Naive thymus-derived CD8-positive, alpha-beta T cell (primary cell): ENCODE results near the gene EXOC3. TPM values are rescaled to one million over a fixed set of nuclear protein-coding genes. Genes with fewer than 3 reads are reported as not detected.
"Not testable (repeated sequence)": the region's sequence is repeated elsewhere in the genome, so short reads cannot be mapped to it uniquely, and the experiment has no call there.

Source experiments
- ATAC-seq, 2 donors: fragments of 150-1000 bp; cut with Tn5 transposase in 1 of 2; sonication (Bioruptor Pico), chemical (Tn5 transposase) in 1 of 2; 1 replicate in 1 of 2; 2 replicates in 1 of 2; pipeline ENCODE4 v1.10.0; 2021; ENCODE audit warnings: mild to moderate bottlenecking in 2 of 2, moderate library complexity in 2 of 2
- POLR2A ChIA-PET: fragments of 350-600 bp; sonication (Branson Sonifier 250); formaldehyde crosslinking; loops from one replicate; lab custom pipeline; 2021; ENCODE audit warnings: antibody characterized with exemption; lab: Charles Lee
- DNase-seq, 10 donors: peaks; one replicate each; pipeline versions ENCODE4 v3.0.0 to v3.0.0-alpha.2; 2020 to 2022
- H3K27ac Mint-ChIP-seq, 10 donors: one replicate each; pipeline ENCODE4 v1.8.0; 2020 to 2022; ENCODE audit warnings: mild to moderate bottlenecking in 10 of 10, mixed read lengths in 10 of 10, moderate library complexity in 4 of 10, inconsistent platforms in 1 of 10
- H3K27me3 Mint-ChIP-seq, 5 donors: one replicate each; pipeline ENCODE4 v1.8.0; 2021 to 2022; ENCODE audit warnings: mixed read lengths in 5 of 5
- H3K36me3 Mint-ChIP-seq, 3 donors: one replicate each; pipeline ENCODE4 v1.8.0; 2020 to 2022; ENCODE audit warnings: mixed read lengths in 3 of 3, mild to moderate bottlenecking in 2 of 3, inconsistent platforms in 1 of 3
- H3K4me1 Mint-ChIP-seq, 4 donors: one replicate each; pipeline ENCODE4 v1.8.0; 2021 to 2022; ENCODE audit warnings: mixed read lengths in 4 of 4
- H3K4me3 Mint-ChIP-seq, 10 donors: one replicate each; pipeline ENCODE4 v1.8.0; 2020 to 2022; ENCODE audit warnings: mild to moderate bottlenecking in 10 of 10, mixed read lengths in 10 of 10, moderate library complexity in 6 of 10, inconsistent platforms in 1 of 10
- H3K9me3 Mint-ChIP-seq, 9 donors: one replicate each; pipeline ENCODE4 v1.8.0; 2020 to 2022; ENCODE audit warnings: mixed read lengths in 9 of 9, mild to moderate bottlenecking in 3 of 9, inconsistent platforms in 1 of 9, moderate library complexity in 1 of 9
- polyA plus RNA-seq, 3 donors: library from polyadenylated mRNA; unstranded; fragments of 300-500 nt; fragmentation: Illumina TruSeq; gene quantifications; one replicate each; pipeline ENCODE4 v1.2.3, GENCODE V29; 2021
- total RNA-seq, 8 experiments: library from RNA in 2 of 8; stranded (reverse) in 2 of 8; gene quantifications; one replicate each; pipeline ENCODE4 v1.2.3 and lab custom pipeline; 2021 to 2026

Gene EXOC3
- total RNA-seq (10 to 100 TPM; 93.3 to 99.5 TPM), polyA plus RNA-seq (10 to 100 TPM; 29.7 to 57.1 (median 42.5) TPM), total RNA-seq (lab: John Stamatoyannopoulos, UW) (89.3 to 192 (median 123) reads per million in 6 experiments)

DNA sequence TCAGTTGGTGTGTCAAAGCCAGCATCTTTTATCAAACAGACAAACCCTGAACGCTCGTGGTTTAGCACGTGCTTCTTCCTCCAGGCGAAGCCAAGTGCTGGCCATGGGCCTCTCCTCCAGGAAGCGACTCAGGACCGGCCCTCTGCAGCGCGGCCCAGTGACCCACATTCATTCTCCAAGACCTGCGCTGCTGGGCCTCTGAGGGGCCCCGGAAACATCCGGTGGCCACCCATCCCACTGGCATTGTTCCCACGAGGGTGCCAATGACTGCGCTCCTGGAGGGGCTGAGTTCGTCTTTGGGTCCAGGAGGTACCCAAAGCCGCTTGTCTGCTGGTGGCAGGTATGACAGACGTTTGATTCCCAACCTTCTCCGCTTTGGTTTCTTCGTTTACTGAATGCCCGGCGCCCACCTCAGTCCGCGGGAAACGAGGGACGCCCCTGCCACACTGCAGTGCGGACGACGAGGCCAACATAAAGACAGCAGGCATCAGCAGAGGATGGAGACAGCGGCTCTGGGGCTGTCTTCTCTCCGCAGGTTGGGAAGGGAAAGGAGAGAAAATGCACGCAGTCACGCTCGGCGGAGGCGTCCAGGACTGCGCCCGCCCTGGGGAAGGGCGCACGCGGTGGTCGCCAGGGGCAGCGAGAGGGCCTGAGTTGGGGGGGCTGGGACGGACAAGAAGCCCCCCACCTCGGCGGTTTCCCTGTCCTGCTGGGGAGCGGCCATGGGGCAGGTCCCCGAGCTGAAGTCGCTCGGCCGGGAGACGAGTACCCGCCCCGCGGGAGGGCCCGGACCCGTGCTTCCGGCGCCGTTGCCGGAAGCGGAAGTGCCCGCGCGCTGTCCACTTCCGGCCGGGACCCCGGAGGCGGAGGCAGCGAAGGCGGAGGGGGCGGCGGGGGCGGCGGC, at the start of gene EXOC3:
EXOC3 (plus strand) TSS at position 842 of the 904 bp plus-strand sequence. CDS start 3,030 bp downstream, outside the sequence.
- Mint-ChIP-seq H3K4me3 (peak within 1 kb of the TSS; percentile 94 to 98 (median 95)), H3K36me3 (peaks cover 0 to 24% (median 9%) of the 10 kb centered on the region in 3 donors), H3K27ac (peak within 1 kb of the TSS; percentile 91 to 99 (median 97)), H3K4me1 (peaks cover 16 to 44% (median 41%) of the 10 kb centered on the region in 4 donors), H3K27me3 (no peaks in the 10 kb centered on the region), H3K9me3 (no peaks in the 10 kb centered on the region)
- POLR2A ChIA-PET = interaction anchor here (0.6 to 1.3 kb wide), 4 partner anchors 23 to 69 kb away, joined by 3 to 5 read pairs (median 3); no protein-coding TSS in a partner anchor
- peak; percentile 53 to 81 (median 74) for DNase-seq
- ATAC-seq = peak; percentile 86 to 89

DNA sequence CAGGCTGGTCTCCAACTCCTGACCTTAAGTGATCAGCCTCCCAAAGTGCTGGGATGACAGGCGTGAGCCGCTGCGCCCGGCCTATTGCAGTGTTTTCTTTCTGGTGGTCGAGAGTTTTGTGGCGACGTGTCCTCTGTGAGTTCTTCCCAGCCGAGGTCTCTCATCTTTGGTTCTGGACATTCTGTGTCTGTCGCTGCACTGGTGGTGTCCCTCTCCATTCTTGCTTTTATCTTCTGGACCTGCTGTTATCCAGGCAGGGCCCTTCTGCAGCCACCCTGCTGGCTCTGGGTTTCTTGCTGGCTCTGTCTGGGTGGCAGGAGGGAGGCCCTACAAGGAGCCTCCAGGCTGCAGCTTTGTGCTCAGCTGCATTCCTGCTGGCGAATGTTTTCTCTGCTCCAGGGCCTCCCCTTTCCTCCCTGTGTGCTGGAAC, 49.1 kb upstream of the EXOC3 start:
- DNase-seq (peak in 1 of 10 donors; percentile 8), ATAC-seq (no peak)
- Mint-ChIP-seq H3K27ac (peak overlapping the region in 1 of 10 donors; percentile 83), H3K36me3 (no peaks in the 10 kb centered on the region), H3K4me3 (peak overlapping the region in 5 of 10 donors; percentile 18 to 66 (median 38)), H3K27me3 (peaks cover 0 to 4% (median 0%) of the 10 kb centered on the region in 5 donors), H3K9me3 (no peaks in the 10 kb centered on the region), H3K4me1 (peaks cover 15 to 31% (median 20%) of the 10 kb centered on the region in 4 donors)
- POLR2A ChIA-PET = interaction anchor here (1.1 to 2.0 kb wide), 2 partner anchors 20 to 22 kb away, joined by 3 to 6 read pairs; no protein-coding TSS in a partner anchor

- Mint-ChIP-seq H3K4me3 (peak overlapping the region in 1 of 10 donors; percentile 29), H3K27me3 (peaks cover 0 to 13% (median 6%) of the 10 kb centered on the region in 5 donors), H3K36me3 (no peaks in the 10 kb centered on the region), H3K4me1 (peaks cover 15 to 32% (median 24%) of the 10 kb centered on the region in 4 donors), H3K9me3 (no peaks in the 10 kb centered on the region), H3K27ac (no peak overlapping the region)
- POLR2A ChIA-PET = no interaction called here
- peak in 1 of 10 donors; percentile 15 for DNase-seq
- no peak for ATAC-seq
These were observed 48.3 kb upstream of the EXOC3 start for GRCh38 chr5:394671-395155.

DNA sequence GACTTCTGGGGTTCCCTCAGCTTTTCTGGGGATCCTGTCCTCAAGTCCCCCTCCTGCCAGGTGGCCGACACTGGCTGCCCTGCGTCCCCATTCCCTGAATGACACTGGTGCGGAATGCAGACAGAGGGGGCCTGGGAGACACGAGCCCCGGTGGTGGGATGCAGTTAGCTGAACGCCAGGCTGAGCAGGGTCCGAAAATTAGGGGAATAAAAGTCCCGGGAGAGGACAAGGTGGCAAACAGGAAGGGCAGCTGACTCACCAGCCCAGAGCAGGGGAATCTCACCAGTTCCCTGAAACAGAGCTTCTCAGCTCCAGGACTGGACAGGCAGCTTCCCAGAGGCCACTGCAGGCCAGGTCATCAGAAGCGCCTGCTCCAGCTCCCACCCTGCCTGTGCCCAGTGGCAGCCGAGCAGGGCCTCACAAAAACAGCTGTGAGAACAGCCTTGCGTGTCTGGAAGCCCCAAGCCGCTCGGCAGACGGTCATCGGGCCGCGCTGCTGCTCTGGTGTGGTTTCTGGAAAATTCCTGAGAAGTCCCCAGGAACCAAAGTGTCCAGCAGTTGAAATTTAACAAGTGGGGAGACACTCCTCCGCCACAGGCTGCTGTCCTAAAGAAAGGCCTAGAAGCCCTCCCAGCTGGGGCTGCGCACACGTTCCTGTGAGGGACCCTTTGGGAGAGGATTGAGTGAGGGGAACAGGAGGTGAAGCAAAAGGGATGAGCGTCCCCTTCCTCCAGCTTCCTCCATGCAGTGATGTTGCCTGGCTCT, 47.6 kb upstream of the EXOC3 start:
- Mint-ChIP-seq H3K9me3 (no peaks in the 10 kb centered on the region), H3K27ac (peak overlapping the region in 1 of 10 donors; percentile 71), H3K4me1 (peaks cover 15 to 33% (median 28%) of the 10 kb centered on the region in 4 donors), H3K4me3 (no peak overlapping the region), H3K27me3 (peaks cover 3 to 19% (median 10%) of the 10 kb centered on the region in 5 donors), H3K36me3 (no peaks in the 10 kb centered on the region)
- DNase-seq (peak in 1 of 10 donors; percentile 16), ATAC-seq (no peak)
- POLR2A ChIA-PET = no interaction called here

DNA sequence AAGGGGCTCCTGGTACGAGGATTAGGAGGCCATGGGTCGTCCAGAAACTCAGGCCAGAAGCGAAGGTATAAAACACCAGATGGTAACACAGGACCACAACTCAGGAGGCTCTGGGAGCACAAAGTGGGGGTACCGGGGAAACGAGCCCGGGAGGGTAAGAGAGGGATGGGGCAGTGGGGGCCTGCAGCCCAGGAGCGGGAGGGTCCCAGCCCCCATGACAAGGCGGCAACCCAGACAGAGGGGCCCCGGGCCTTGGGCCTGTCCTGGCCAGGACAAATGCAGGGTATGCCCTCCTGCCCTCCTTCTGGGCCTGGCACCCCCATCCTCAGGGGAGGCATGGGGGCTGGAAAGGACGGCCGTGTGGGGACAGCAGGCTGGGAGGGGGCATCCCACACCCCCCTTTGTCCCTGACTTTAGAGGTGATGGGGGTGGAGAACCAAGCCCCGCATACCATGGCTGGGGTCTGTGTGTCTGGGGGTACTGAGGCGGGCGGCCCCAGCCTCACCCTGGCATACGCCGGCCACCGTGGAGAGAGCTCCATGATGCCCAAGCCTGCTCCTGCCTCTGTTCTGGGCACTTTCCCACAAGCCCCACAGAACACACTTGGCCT, 47.0 kb upstream of the EXOC3 start:
- peak in 2 of 10 donors; percentile 18 to 40 for DNase-seq
- H3K27ac Mint-ChIP-seq = peak overlapping the region in 1 of 10 donors; percentile 71
- H3K4me1 Mint-ChIP-seq = peaks cover 13 to 27% (median 26%) of the 10 kb centered on the region in 4 donors

GRCh38 chr5:396531-396961, 46.4 kb upstream of the EXOC3 start:
- peak in 1 of 10 donors; percentile 19 for DNase-seq
- Mint-ChIP-seq H3K36me3 (no peaks in the 10 kb centered on the region), H3K27me3 (peaks cover 4 to 31% (median 14%) of the 10 kb centered on the region in 5 donors), H3K4me1 (peaks cover 12 to 28% (median 25%) of the 10 kb centered on the region in 4 donors), H3K4me3 (no peak overlapping the region), H3K9me3 (no peaks in the 10 kb centered on the region), H3K27ac (no peak overlapping the region)
- POLR2A ChIA-PET = no interaction called here
- no peak for ATAC-seq

More for the DNA sequence above, 47.0 kb upstream of the EXOC3 start:
- POLR2A ChIA-PET = no interaction called here
- Mint-ChIP-seq H3K27me3 (peaks cover 4 to 26% (median 11%) of the 10 kb centered on the region in 5 donors), H3K9me3 (no peaks in the 10 kb centered on the region), H3K4me3 (no peak overlapping the region), H3K36me3 (no peaks in the 10 kb centered on the region)
- no peak for ATAC-seq

DNA sequence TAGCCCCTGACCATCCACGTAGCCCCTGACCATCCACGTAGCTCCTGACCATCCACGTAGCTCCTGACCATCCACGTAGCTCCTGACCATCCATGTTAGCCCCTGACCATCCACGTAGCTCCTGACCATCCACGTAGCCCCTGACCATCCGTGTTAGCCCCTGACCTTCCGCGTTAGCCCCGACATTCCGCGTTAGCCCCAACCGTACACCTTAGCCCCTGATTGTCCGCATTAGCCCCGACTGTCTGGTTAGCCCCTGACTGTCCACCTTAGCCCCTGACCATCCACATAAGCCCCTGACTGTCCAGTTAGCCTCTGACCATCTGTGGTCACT, 44.9 kb upstream of the EXOC3 start:
- H3K9me3 Mint-ChIP-seq, ATAC-seq, POLR2A ChIA-PET, H3K4me3 Mint-ChIP-seq, DNase-seq, H3K36me3 Mint-ChIP-seq: not testable (repeated sequence)
- Mint-ChIP-seq H3K27me3 (peaks cover 6 to 45% (median 20%) of the 10 kb centered on the region in 5 donors), H3K4me1 (peaks cover 3 to 30% (median 16%) of the 10 kb centered on the region in 4 donors), H3K27ac (peak overlapping the region in 2 of 10 donors; percentile 53 to 62)

GRCh38 chr5:398475-399295, 44.3 kb upstream of the EXOC3 start:
- Mint-ChIP-seq H3K4me1 (peaks cover 0 to 26% (median 11%) of the 10 kb centered on the region in 4 donors), H3K36me3 (no peaks in the 10 kb centered on the region), H3K9me3 (no peaks in the 10 kb centered on the region), H3K4me3 (peak overlapping the region in 1 of 10 donors; percentile 14), H3K27me3 (peaks cover 6 to 46% (median 20%) of the 10 kb centered on the region in 5 donors), H3K27ac (peak overlapping the region in 2 of 10 donors; percentile 53 to 62)
- POLR2A ChIA-PET = interaction anchor here (0.9 kb wide), 1 partner anchor 12 kb away, joined by 6 read pairs; no protein-coding TSS in a partner anchor
- DNase-seq (peak in 2 of 10 donors; percentile 25 to 42), ATAC-seq (peak; percentile 26 to 35)

DNA sequence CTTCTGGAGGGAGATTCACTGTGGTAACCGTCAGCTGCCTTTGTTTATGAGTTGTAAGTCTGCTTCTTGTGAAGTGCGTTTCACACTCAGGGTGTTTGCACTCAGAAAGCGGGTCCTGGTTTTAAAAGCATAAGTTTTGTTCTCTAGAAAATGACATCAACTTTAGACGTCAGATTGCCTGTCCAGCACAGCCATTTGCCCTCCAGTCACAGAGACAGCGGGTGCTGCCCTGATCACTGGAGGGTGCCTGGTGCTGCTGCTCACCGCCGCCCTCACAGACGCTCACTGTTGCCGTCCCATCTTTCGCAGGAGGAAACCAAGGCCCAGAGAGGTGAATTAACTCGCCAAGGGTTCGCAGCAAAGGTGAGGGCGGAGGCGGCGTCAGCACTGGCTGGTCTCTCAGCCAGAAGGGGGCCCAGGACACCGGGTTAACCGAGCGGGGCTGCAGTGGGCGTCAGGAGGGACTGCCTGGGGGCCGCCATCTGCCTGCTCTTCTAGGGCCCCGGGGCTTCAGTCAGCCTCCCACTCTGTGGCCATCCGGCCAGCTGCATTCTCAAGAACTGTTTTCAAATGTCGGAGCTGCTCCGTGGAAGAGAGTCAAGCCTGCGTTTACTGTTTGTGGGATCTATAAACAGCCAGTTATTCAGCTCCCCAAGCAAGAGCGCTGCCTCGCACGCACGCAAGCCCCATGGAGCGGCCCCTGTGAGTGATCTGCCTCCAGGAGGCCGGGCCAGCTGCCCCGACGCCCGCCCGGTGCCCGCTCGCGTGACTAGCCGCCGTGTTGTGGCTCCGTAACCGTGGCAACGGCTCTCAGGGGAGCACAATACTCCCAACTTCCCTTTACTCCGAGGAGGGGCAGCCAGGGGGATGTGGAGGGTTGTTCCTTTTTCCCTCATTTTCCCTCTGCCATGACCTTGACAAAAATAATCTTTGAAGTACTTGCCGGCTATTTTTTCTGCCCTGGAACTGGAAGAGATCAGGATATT, 43.4 kb upstream of the EXOC3 start:
- H3K4me3 Mint-ChIP-seq = peak overlapping the region in 2 of 10 donors; percentile 28 to 51
- H3K4me1 Mint-ChIP-seq = peaks cover 0 to 30% (median 8%) of the 10 kb centered on the region in 4 donors
- H3K27ac Mint-ChIP-seq = peak overlapping the region in 2 of 10 donors; percentile 49 to 53
- POLR2A ChIA-PET = interaction anchor here (0.9 kb wide), 1 partner anchor 13 kb away, joined by 6 read pairs; no protein-coding TSS in a partner anchor
- peak in 4 of 10 donors; percentile 16 to 26 (median 20) for DNase-seq
- H3K9me3 Mint-ChIP-seq = no peaks in the 10 kb centered on the region
- H3K27me3 Mint-ChIP-seq = peaks cover 7 to 54% (median 24%) of the 10 kb centered on the region in 5 donors
- peak; percentile 53 to 71 for ATAC-seq
- no peaks in the 10 kb centered on the region for H3K36me3 Mint-ChIP-seq
